Aorta (tissue), 5 donors: ENCODE measurements around the gene CD22. TPM values are rescaled to one million over a fixed set of nuclear protein-coding genes. Genes with fewer than 3 reads are reported as not detected.

Experiments used
- ATAC-seq: fragments of 200-7000 bp; cut with Tn5 transposase; one replicate; pipeline ENCODE4 v1.9.1; 2022; ENCODE audit warnings: moderate library complexity; ENCODE audit not compliant: low FRiP score
- DNase-seq, 2 donors: peaks; one replicate each; pipeline ENCODE4 v3.0.0-alpha.2; 2020
- H3K27ac ChIP-seq, 2 donors: one replicate each; pipeline ENCODE4 v1.5.1; 2013; ENCODE audit warnings: low read length in 2 of 2, mild to moderate bottlenecking in 2 of 2, moderate library complexity in 2 of 2, control low read depth in 1 of 2, inconsistent platforms in 1 of 2, low read depth in 1 of 2
- H3K27me3 ChIP-seq, 2 donors: one replicate each; pipeline ENCODE4 v1.6.1; 2013; ENCODE audit warnings: control low read depth in 1 of 2, low read length in 1 of 2, mild to moderate bottlenecking in 1 of 2, moderate library complexity in 1 of 2; ENCODE audit not compliant: insufficient read depth in 2 of 2, control insufficient read depth in 1 of 2
- H3K36me3 ChIP-seq, 2 donors: one replicate each; pipeline ENCODE4 v1.6.1; 2013; ENCODE audit warnings: control low read depth in 1 of 2, low read length in 1 of 2, mild to moderate bottlenecking in 1 of 2; ENCODE audit not compliant: insufficient read depth in 2 of 2, control insufficient read depth in 1 of 2
- H3K4me1 ChIP-seq, 2 donors: one replicate each; pipeline ENCODE4 v1.6.1; 2013; ENCODE audit warnings: low read length in 2 of 2, control low read depth in 1 of 2, mild to moderate bottlenecking in 1 of 2, moderate library complexity in 1 of 2; ENCODE audit not compliant: insufficient read depth in 2 of 2, control insufficient read depth in 1 of 2
- H3K4me3 ChIP-seq, 2 donors: one replicate each; pipeline ENCODE4 v1.5.1; 2013; ENCODE audit warnings: low read length in 2 of 2, control low read depth in 1 of 2, mild to moderate bottlenecking in 1 of 2
- H3K9me3 ChIP-seq: one replicate; pipeline ENCODE4 v1.6.1; 2013; ENCODE audit warnings: mild to moderate bottlenecking, low read length; ENCODE audit not compliant: control insufficient read depth
- WGBS, 2 donors: extraction: QIAGEN DNeasy Blood & Tissue Kit; methylation state at CpG; one replicate each; pipeline ENCODE4 v1.1.7; 2013; 5-methylcytosine and 5-hydroxymethylcytosine counted together
- intact Hi-C, 2 donors: fragments of 100-400 bp; cut with DNase I; formaldehyde crosslinking; loops; one replicate each; pipeline versions ENCODE4 v1.14.2 to v1.15.0; 2022
- polyA plus RNA-seq, 2 donors: library from polyadenylated mRNA; stranded (reverse); fragments of 200-250 nt; gene quantifications; one replicate each; pipeline ENCODE4 v1.2.3, GENCODE V29; 2013
- total RNA-seq, 2 donors: library from RNA; stranded (reverse); fragmentation: NEBNext Ultra II Directional; extraction: Animal tissue kit (Norgen Biotek cat#: 25700); gene quantifications; one replicate each; pipeline ENCODE4 v1.2.1, GENCODE V29; 2021
- donor health status: healthy with polysubstance abuse.
- donor health status: Bipolar disorder and iron deficiency.
- donor health status: DM: no; HTN: no; CAD: no.
- donor health status: DM: no; HTN: no; CAD: no.
- donor health status: DM: yes; HTN: yes; CAD: no.

CD22 gene
- total and polyA plus RNA-seq, 4 donors = 0.75 to 3.1 (median 2.9) TPM; not detected in 1

GRCh38 chr19:35327642-35328041, 1.3 kb upstream of the CD22 start:
- no peak for ATAC-seq
- no peak overlapping the region for H3K27ac ChIP-seq
- no peaks in the 10 kb centered on the region for H3K4me1 ChIP-seq
- 67 to 75% methylated on average over 4 of the region's 4 CpGs for WGBS, 2 donors
- no peak for DNase-seq
- no peak overlapping the region for H3K4me3 ChIP-seq
- no peaks in the 10 kb centered on the region for H3K9me3 ChIP-seq
- no peaks in the 10 kb centered on the region for H3K27me3 ChIP-seq
- intact Hi-C loops = no loop called here
- H3K36me3 ChIP-seq = no peaks in the 10 kb centered on the region

- Histone ChIP-seq H3K27me3 (no peaks in the 10 kb centered on the region), H3K9me3 (no peaks in the 10 kb centered on the region), H3K4me3 (no peak overlapping the region), H3K27ac (no peak overlapping the region), H3K4me1 (no peaks in the 10 kb centered on the region), H3K36me3 (no peaks in the 10 kb centered on the region)
- WGBS, 2 donors = 76% methylated on average over 4 of the region's 4 CpGs
- no peak for DNase-seq
- no peak for ATAC-seq
- intact Hi-C loops = no loop called here
These were observed 336 bp downstream of the CD22 start for GRCh38 chr19:35329323-35329722.

DNA sequence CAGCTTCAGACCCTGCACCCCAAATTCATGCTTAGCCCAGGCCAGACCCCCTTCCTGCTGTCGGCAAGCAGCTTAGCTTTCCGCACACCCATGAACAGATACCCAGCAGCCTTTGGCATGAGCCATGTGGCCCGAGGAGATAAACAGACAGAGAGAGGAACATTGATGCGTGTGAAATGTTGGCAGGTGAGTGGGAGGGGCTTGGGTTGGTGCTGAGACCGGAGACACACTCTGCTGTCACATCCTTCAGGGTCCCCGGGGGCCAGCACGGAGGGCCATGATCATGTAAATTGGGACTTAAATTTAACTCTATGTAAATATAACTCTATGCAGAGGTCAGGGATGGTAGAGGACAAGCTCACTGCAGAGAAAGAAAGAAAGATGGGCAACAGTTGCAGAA, 1.5 kb downstream of the CD22 start:
- ATAC-seq = no peak
- Histone ChIP-seq H3K27me3 (no peaks in the 10 kb centered on the region), H3K27ac (no peak overlapping the region), H3K4me3 (no peak overlapping the region), H3K4me1 (no peaks in the 10 kb centered on the region), H3K9me3 (no peaks in the 10 kb centered on the region), H3K36me3 (no peaks in the 10 kb centered on the region)
- DNase-seq = no peak
- intact Hi-C loops = no loop called here
- 60 to 67% methylated on average over 7 of the region's 7 CpGs for WGBS, 2 donors

DNA sequence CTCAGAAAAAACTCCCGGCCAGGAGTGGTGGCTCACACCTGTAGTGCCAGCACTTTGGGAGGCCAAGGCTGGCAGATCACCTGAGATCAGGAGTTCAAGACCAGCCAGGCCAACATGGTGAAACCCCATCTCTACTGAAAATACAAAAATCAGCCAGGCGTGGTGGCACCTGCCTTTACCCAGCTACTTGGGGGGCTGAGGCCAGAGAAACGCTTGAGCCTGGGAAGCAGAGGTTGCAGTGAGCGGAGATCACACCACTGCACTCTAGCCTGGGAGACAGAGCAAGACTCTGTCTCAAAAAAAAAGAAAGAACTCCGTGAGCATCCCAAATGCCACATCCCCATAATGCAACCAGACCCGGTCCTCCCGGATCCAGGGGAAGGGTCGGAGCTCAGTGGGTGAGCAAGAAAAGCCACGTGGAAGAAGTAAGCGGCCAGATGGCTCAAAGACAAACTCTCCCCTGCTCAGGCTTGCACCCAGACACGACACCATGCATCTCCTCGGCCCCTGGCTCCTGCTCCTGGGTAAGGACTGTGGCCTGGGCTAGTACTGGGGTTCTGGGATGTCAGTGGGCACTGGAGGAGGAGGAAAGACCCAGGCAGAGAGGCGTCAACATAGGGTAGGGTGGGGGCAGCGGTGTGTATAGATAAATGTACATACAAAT, 2.7 kb downstream of the CD22 start:
- Histone ChIP-seq H3K4me3 (no peak overlapping the region), H3K27me3 (no peaks in the 10 kb centered on the region), H3K36me3 (no peaks in the 10 kb centered on the region), H3K9me3 (no peaks in the 10 kb centered on the region), H3K4me1 (no peaks in the 10 kb centered on the region), H3K27ac (no peak overlapping the region)
- intact Hi-C loops = no loop called here
- DNase-seq = no peak
- WGBS, 2 donors = 79 to 80% methylated on average over 14 of the region's 14 CpGs
- ATAC-seq = no peak

GRCh38 chr19:35332817-35333216, 3.8 kb downstream of the CD22 start:
- WGBS, 2 donors = 38 to 42% methylated on average over 12 of the region's 12 CpGs
- Histone ChIP-seq H3K4me1 (no peaks in the 10 kb centered on the region), H3K27ac (no peak overlapping the region), H3K4me3 (no peak overlapping the region), H3K36me3 (no peaks in the 10 kb centered on the region), H3K9me3 (no peaks in the 10 kb centered on the region), H3K27me3 (no peaks in the 10 kb centered on the region)
- intact Hi-C loops = no loop called here
- DNase-seq (no peak), ATAC-seq (no peak)

DNA sequence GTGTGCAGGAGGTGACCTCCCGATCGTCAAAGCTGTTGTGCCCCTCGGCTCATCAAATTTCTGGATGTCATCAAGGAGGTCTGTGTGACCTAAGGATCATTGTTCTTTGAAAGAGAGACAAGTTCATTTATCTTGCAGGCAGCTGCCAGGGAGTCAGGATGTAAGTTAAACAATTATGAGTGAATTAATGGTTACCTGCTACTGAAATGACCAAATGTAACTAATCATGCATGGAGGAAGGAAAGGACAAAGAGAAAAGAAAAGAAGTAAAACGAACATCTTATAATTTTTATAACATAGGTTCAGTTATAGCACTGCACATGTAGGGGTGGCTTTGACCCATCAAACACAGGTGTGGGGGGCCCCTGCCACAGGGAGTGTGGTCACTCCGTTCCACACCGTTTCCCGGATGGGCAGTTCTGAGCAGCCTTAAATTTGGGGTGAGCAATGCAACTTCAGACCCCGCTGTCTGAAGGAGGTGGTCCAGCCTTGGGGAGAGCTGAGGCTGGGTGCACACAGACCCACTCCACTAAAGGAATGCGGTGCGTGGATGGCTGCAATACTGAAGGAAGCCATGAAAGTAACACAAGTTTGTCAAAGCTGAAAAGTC, 5.3 kb downstream of the CD22 start:
- ATAC-seq (no peak), DNase-seq (no peak)
- Histone ChIP-seq H3K27me3 (no peaks in the 10 kb centered on the region), H3K36me3 (no peaks in the 10 kb centered on the region), H3K9me3 (no peaks in the 10 kb centered on the region), H3K4me3 (no peak overlapping the region), H3K4me1 (no peaks in the 10 kb centered on the region), H3K27ac (no peak overlapping the region)
- intact Hi-C loops = no loop called here
- 76 to 81% methylated on average over 10 of the region's 10 CpGs for WGBS, 2 donors

- ATAC-seq = peak; percentile 11
- WGBS, 2 donors = 83 to 85% methylated on average over 21 of the region's 21 CpGs
- no peaks in the 10 kb centered on the region for H3K4me1 ChIP-seq
- intact Hi-C loops = no loop called here
- H3K9me3 ChIP-seq = no peaks in the 10 kb centered on the region
- DNase-seq = peak in 1 of 2 donors; percentile 6
- H3K4me3 ChIP-seq = no peak overlapping the region
- no peaks in the 10 kb centered on the region for H3K27me3 ChIP-seq
- H3K27ac ChIP-seq = no peak overlapping the region
- no peaks in the 10 kb centered on the region for H3K36me3 ChIP-seq
These were observed 7.4 kb downstream of the CD22 start for GRCh38 chr19:35336166-35336955.

GRCh38 chr19:35337097-35337983, 8.4 kb downstream of the CD22 start:
- no peaks in the 10 kb centered on the region for H3K27me3 ChIP-seq
- peak in 1 of 2 donors; percentile 21 for DNase-seq
- no peak overlapping the region for H3K4me3 ChIP-seq
- intact Hi-C loops = no loop called here
- WGBS, 2 donors = 75 to 77% methylated on average over 25 of the region's 25 CpGs
- H3K27ac ChIP-seq = no peak overlapping the region
- no peaks in the 10 kb centered on the region for H3K9me3 ChIP-seq
- ATAC-seq = no peak
- no peaks in the 10 kb centered on the region for H3K4me1 ChIP-seq
- no peaks in the 10 kb centered on the region for H3K36me3 ChIP-seq
